ENCODE data around the gene PLG.

GRCh38 chr6:160764847-160765246, 62.8 kb downstream of the PLG start:
- TF ChIP-seq MXI1 (IDR thresholded peaks at IDR 0.05; ENCODE audit: borderline replicate concordance, low read depth, low read length) (no peak), CEBPB (IDR thresholded peaks at IDR 0.05; ENCODE audit: low read depth, low read length) (no peak), POLR2A (IDR thresholded peaks at IDR 0.05; ENCODE audit: low read depth, low read length) (no peak), CTCF (conservative IDR thresholded peaks at IDR 0.05; ENCODE audit: low read depth, low read length) (no peak), RAD21 (IDR thresholded peaks at IDR 0.05; ENCODE audit: low read length) (no peak), USF2 (IDR thresholded peaks at IDR 0.05; ENCODE audit: low read depth, low read length) (no peak), RFX5 (IDR thresholded peaks at IDR 0.05; ENCODE audit: low read depth, low read length) (no peak), SMC3 (IDR thresholded peaks at IDR 0.05; ENCODE audit: low read depth, low read length) (no peak), ELK1 (IDR thresholded peaks at IDR 0.05; ENCODE audit: borderline replicate concordance, low read depth, low read length) (no peak), MAZ (IDR thresholded peaks at IDR 0.05; ENCODE audit: borderline replicate concordance, low read depth, low read length) (no peak)

Data from IMR-90 (cell line).